Activated T-cell treated with anti-CD3 and anti-CD28 coated beads, Interleukin-2, amount 50 U/mL, for 1 hour (primary cell): Measurements from ENCODE around the gene IAH1.
"Not testable (repeated sequence)": the region's sequence is repeated elsewhere in the genome, so short reads cannot be mapped to it uniquely, and the experiment has no call there.

Experiments
- DNase-seq: peaks from one replicate; pipeline ENCODE4 v3.0.0-alpha.2; 2020

IAH1 gene

DNA sequence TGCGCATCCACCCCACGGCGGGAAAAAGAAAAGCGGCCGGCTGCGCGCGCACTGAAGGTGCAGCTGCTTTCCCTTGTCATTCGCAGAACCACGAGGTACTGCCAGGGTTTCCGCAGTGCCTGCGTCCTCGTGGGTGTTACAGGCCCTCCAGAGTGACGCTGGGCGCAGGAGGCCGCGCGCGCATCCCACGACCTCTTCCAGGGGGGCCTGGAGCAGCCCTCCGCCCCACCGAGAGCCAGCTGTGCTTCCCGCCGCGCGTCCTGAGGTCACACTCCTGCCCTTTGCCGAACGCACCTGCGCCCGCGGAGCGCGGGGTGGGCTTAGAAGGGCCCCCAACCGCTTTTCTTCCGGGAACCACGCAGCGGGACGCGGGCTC lies 378 bp upstream of the IAH1 start:
- peak; percentile 73 for DNase-seq

DNA sequence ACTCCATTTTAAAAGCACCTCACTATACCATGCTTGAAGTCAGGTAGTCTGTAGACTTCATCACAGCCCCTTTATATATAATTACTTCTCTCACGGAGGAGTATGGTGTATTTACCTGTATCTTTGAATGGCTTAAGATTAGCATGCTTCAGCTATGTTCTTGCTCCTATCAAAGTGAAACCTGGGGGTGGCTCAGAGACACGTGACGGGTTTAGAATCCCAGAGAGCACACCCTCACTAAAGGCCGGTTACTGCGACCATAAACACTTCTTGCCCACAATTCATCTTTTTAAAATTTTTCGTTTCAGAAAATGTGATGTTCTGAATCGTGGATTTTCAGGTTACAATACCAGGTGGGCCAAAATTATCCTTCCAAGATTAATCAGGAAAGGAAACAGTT lies 3.6 kb downstream of the IAH1 start:
- DNase-seq = no peak

DNA sequence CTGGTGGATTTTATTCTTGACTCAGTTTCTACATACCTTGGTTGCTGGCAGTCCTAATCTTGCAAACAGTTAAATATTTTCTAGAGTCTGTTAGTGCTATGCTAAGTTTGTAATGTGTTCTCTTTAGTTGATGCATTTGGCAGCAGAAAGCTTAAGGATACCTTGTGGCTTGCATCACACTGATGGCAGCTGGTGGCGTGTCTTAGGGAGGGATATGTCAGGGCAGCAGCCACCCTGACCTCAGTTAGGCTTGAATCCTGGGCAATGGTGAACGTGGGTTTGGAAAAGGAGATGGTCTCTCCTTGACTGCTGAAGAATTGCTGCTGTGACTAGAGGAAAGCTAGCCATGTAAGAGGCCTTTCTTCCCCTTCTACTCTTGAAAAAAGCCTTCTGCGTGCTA lies 4.2 kb downstream of the IAH1 start:
- no peak for DNase-seq

DNA sequence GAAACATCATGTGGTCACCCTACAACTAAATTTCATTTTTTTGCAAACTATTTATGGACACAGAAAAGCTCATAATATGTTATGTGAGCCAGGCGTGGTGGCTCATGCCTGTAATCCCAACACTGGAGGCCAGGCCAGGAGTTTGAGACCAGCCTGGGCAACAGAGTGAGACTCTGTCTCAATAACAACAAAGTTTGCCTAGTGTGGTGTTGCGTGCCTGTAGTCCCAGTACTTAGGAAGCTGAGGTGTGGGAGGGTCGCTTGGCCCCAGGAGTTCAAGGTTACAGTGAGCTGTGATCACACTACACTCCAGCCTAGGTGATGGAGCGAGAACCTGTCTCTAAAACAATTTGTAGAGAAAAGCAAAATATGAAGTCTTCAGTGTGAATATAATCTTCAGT lies 5.8 kb downstream of the IAH1 start:
- DNase-seq = no peak

GRCh38 chr2:9483107-9483506 lies 8.8 kb downstream of the IAH1 start:
- no peak for DNase-seq

DNA sequence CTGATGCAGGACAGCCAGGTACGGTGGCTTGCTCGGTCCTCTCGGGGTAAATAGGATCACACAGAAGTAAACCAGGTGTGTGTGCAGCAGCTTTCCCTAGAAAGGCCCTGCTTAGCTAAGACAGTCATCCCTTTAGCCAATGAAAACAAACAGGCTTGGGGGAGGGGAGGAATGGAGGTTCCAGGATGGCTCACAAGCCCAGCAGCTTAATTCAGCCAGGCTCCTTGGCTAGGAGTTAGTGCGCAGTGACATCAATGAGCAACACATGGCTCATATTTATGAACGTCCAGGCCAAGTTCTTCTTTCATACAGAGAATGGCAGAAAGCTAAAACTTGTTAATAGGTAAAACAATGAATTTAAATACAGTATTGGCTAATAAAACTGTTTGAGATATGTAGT lies 10.2 kb downstream of the IAH1 start:
- no peak for DNase-seq

DNA sequence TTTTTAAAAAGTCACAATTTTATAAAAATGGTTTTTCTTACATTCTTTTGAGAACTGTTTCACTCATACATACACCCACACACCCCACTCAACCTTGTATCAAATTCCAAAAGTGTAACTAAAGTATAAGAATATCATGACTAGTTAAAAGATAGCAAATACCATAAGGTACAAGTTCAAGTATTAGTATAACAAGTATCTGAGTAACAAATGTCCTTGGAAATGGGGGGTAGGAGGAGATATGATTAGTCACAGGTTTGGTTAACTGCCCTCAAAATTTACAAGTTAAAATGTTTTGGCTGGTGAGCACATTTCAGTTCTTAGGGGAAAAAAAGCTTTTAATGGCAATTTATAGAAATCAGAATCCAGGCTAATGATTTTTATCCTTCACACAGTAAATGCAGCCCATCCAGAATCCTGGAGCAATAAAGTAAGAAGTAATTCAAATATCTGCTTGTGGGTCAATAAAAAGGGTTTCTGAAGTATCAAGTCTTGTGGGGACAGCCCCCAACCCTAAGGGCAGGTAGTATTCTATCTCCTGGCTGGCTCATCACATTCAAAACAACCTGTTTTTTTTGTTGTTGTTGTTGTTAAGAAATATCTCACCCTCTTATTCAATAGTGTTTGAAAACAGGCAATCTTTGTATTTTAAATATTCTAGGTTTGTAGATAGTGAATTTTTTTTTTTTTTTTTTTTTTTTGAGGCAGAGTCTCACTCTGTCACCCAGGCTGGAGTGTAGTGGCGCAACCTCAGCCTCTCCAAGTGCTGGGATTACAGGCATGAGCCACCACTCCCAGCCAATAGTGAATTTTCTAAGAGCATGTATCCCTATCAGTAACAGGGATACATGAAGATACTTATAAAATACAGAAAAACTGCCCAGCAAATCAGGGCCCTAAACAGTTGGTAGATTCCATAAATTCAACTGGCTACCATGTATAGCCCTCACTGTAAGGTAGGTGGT lies 14.5 kb downstream of the IAH1 start:
- DNase-seq = no peak

GRCh38 chr2:9490789-9491188 lies 16.4 kb downstream of the IAH1 start:
- DNase-seq = no peak

DNA sequence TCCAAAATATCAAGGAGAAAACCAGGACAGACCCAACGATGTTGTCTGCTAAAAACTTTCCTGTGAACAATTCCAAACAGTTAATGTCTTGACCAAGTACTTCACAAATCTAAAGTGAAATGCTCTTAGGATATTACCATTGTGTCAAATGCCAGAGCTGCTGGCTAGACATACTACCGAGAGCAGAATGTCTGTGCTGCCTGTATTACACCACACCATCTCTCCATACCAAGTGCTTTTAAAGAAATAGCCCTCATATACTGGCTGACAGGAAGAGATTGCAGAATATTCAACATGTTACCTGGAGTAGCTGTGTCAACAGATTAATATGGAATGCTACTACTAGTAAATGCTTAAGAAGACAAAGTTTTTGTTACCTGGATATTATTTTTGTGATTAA lies 18.6 kb downstream of the IAH1 start:
- DNase-seq = no peak

DNA sequence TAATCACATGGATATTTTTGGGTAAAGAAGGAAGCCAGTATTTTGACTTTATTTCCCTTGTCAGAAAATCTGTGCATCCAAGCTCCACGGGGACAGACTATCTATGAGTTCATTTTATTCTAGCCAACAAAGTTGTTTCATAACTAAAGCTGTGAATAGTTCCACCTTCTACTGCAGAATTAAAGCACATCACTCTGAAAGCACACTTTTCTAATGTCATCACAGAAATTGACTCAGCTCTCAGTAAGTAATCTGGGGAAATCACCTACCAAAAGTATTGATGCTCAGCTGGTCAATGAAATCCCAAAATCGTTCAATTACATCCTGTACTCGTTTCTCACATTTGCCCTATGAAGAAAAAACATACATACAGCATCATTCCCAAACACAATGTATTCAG lies 19.1 kb downstream of the IAH1 start:
- no peak for DNase-seq

DNA sequence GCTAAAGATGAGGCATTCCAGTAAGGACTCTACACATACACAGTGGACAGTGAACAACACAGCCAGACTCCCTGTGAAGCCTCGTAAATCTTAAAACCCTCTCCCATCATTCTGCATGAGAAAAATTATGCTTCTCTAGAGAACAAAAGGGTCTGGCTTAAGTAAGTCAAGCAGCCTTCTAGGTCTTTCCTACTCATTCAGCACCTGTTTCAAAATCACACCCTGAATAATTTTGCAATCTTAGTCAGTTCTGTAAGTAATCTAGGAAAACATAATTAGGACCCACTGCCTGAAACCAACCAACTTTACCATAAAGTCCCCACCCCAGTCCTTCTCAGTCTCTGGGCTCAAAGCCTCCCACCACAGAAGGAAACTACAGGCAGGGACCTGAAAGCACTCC lies 19.7 kb downstream of the IAH1 start:
- no peak for DNase-seq

DNA sequence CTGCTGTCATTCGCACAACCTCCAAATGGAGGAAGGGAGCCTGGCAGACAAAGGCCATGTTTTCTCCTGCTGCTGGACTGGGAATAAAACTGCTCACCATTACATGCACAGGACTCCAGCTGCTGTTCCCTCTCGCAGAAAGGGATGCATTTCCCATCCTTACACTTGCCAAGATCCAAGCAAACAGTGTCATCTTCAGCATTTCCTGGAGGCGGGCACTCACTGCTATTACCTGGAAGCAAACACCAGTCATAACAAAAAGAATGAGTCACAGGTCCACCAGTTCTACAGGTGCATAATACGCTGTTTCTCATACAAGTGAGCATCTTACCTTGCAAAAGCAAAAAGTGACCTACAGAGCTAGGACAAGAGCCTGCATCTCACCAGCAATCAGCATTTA lies 22.7 kb downstream of the IAH1 start:
- no peak for DNase-seq

DNA sequence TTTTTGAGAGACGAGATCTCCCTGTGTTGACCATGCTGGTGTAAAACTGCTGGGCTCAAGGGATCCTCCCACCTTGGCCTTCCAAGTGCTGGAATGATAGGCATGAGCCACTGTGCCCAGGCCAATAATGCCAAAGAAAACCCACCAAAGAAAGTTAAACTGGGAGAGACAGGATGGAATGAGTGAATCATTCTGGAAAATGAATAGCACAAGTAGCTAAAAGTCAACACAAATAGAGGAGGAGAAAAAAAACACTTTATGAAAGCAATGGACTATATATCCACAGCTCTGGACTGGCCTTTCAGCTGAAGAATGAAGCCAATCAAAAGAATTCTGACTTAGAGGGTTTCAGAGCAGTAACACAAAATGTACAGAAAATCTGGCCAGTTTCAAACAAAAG lies 23.9 kb downstream of the IAH1 start:
- no peak for DNase-seq

- DNase-seq = no peak
Measured at GRCh38 chr2:9508931-9509330, 34.6 kb downstream of the IAH1 start.

DNA sequence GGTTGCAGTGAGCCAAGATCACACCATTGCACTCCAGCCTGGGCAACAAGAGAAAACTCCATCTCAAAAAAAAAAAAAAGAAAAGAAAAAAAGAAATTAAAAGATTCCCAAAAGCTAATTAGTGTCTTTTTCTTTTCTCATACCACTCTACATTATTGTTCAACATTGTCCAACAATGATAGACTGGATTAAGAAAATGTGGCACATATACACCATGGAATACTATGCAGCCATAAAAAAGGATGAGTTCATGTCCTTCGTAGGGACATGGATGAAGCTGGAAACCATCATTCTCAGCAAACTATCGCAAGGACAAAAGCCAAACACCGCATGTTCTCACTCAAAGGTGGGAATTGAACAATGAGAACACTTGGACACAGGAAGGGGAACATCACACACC lies 39.6 kb downstream of the IAH1 start:
- DNase-seq = not testable (repeated sequence)

DNA sequence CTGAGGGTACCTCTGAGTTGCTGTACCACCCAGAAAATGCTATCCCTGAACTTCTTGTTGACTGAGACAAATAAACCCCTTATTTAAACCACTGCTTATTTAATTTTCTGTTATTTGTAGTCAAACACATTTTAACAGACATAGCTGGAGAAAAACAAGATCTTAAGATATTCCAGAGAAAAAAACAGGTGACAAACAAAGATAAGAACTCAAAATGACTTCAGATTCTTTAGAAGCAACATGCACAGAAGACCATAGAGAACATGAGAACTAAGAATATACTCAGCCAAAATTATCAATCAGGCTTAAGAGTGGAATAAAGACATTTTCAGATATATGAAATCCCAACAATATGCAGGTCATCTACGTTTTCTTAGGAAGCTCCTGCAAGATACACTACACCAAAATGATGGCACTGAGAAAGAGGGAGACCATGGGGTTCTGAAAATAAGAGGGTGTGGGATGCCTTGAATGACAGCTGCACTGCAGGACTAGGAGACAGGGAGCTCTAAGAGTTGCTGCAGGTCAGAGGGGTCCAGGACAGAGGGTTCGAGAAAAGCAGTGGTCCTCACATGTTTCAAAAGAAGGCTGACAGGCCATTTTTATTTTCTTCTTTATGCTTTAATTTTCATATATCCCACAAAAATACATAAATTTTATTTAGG lies 42.9 kb downstream of the IAH1 start:
- no peak for DNase-seq

DNA sequence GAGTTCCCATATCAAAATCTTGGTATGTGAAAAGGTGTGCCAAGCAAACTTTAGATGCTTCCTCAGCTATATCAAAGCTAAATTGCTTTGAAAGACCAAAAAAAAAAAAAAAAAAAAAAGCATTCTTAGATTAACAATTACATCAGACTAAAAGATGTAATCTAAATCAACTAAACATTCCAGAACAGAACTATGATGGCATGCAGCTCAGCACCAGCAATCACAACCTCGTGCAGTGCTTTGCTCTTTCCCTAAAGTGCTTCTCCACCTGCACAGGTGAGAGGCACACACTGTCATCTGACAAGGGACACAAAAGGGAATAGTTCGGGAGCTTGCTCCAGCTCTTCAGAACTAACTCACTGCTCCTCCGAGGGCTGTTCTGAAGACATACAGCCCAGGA lies 43.8 kb downstream of the IAH1 start:
- DNase-seq = no peak

DNA sequence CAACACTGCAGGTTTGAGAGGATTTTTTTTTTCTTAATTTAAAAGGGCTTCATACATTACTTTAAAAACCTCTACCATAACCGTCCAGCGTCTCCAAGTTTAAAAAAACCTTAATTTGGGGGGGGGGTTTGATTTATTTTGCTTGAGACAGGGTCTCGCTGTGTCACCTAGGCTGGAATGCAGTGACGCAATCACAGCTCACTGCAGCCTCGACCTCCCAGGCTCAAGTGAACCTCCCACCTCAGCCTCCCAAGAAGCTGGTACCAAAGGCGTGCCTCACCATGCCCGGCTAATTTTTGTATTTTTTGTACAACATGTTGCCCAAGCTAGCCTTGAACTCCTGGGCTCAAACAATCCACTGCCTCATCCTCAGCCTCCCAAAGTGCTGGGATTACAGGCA lies 44.4 kb downstream of the IAH1 start:
- DNase-seq = no peak

DNA sequence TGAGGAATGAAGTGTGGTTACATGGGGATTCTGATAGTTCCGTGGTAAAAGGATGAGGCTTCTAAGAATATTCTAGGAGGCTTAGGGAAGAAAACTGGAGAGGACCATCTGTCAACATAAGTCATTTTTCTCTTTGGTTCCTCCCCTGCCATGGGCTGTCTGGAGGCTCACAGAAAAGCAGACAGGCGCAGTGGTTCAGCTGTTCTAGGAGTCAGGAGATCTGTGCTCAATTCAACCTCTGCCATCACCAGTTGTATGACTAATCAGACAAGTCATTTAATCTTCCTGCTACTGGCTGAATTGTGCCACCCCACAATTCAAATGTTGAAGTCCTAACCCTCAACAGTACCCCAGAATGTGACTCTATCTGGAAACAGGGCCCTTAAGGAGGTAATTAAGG lies 44.9 kb downstream of the IAH1 start:
- no peak for DNase-seq

- DNase-seq = no peak
Measured at GRCh38 chr2:9524291-9524690, 49.9 kb downstream of the IAH1 start.

DNA sequence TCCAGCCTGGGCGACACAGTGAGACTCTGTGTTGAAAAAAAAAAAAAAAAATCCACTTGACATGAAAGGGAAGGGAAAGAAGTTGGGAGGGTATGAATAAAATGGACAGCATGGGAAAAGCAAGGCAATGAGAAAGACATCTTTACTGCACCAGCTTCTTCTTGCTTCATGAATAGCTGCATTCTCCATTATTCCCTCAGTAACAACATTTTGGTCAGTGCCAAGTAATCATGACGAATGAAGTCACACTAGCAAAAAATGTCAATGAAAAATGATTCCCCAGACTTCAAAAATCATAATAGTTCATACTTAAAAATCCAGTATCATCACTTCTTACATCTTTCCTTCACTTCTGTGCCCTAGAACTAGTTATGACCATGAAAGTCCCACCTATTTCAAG lies 50.9 kb downstream of the IAH1 start:
- no peak for DNase-seq

- DNase-seq = no peak
Measured at GRCh38 chr2:9527995-9528787, 53.8 kb downstream of the IAH1 start.

- no peak for DNase-seq
Measured at GRCh38 chr2:9532421-9532820, 58.1 kb downstream of the IAH1 start.

- no peak for DNase-seq
Measured at GRCh38 chr2:9533663-9534062, 59.3 kb downstream of the IAH1 start.
